Activated CD4-positive, CD25-positive, alpha-beta regulatory T cell (primary cell): Measurements from ENCODE around the gene BAZ2B.
A peak's percentile ranks its signal among the peaks of the same experiment; 100 is the strongest.

Experiments used
- DNase-seq, 4 experiments: peaks; one replicate each; lab custom pipeline; 2025; lab: John Stamatoyannopoulos, UW

BAZ2B gene

GRCh38 chr2:159617100-159617499 is 752 bp upstream of the BAZ2B start:
- DNase-seq, result no peak

GRCh38 chr2:159615367-159616285 is 722 bp downstream of the BAZ2B start:
- peak in 3 of 4 experiments; percentile 4 to 19 (median 9) for DNase-seq

GRCh38 chr2:159614534-159615366 is 1.6 kb downstream of the BAZ2B start:
- DNase-seq, result no peak

GRCh38 chr2:159613651-159614285 is 2.6 kb downstream of the BAZ2B start:
- no peak for DNase-seq

GRCh38 chr2:159613091-159613490 is 3.3 kb downstream of the BAZ2B start:
- DNase-seq, result no peak

- no peak for DNase-seq
Measured at GRCh38 chr2:159612255-159612901, 4.0 kb downstream of the BAZ2B start.

- DNase-seq, result no peak
Measured at GRCh38 chr2:159609811-159610549, 6.4 kb downstream of the BAZ2B start.

GRCh38 chr2:159608723-159609308 is 7.5 kb downstream of the BAZ2B start:
- no peak for DNase-seq

- DNase-seq, result no peak
Measured at GRCh38 chr2:159608108-159608507, 8.2 kb downstream of the BAZ2B start.

- DNase-seq, result no peak
Measured at GRCh38 chr2:159606287-159606686, 10.1 kb downstream of the BAZ2B start.

- DNase-seq, result no peak
Measured at GRCh38 chr2:159605441-159606178, 10.7 kb downstream of the BAZ2B start.

GRCh38 chr2:159604159-159604558 is 12.2 kb downstream of the BAZ2B start:
- DNase-seq, result no peak

GRCh38 chr2:159600752-159601151 is 15.6 kb downstream of the BAZ2B start:
- DNase-seq, result no peak

- no peak for DNase-seq
Measured at GRCh38 chr2:159595410-159596046, 20.8 kb downstream of the BAZ2B start.

- no peak for DNase-seq
Measured at GRCh38 chr2:159592441-159592840, 23.9 kb downstream of the BAZ2B start.

- DNase-seq, result no peak
Measured at GRCh38 chr2:159591221-159591620, 25.1 kb downstream of the BAZ2B start.

GRCh38 chr2:159589286-159589685 is 27.1 kb downstream of the BAZ2B start:
- no peak for DNase-seq

GRCh38 chr2:159586034-159586433 is 30.3 kb downstream of the BAZ2B start:
- DNase-seq, result no peak

GRCh38 chr2:159585622-159586021 is 30.7 kb downstream of the BAZ2B start:
- no peak for DNase-seq

- no peak for DNase-seq
Measured at GRCh38 chr2:159584796-159585195, 31.6 kb downstream of the BAZ2B start.
